Progenitor cell of endocrine pancreas (in vitro differentiated cells): ENCODE data around the gene FREM2. TPM values are rescaled to one million over a fixed set of nuclear protein-coding genes. Genes with fewer than 3 reads are reported as not detected.

Experiments used
- DNase-seq: peaks from one replicate; pipeline ENCODE4 v3.0.0; 2021; ENCODE audit warnings: low spot score; ENCODE audit not compliant: unreplicated experiment
- H3K27ac Mint-ChIP-seq: 2 replicates; pipeline ENCODE4 v1.8.0; 2021; ENCODE audit warnings: mild to moderate bottlenecking, moderate library complexity, mixed read lengths
- H3K27me3 Mint-ChIP-seq: 2 replicates; pipeline ENCODE4 v1.8.0; 2021; ENCODE audit warnings: mixed read lengths
- H3K36me3 Mint-ChIP-seq: 2 replicates; pipeline ENCODE4 v1.8.0; 2022; ENCODE audit warnings: mixed read lengths; ENCODE audit not compliant: insufficient read depth
- H3K4me1 Mint-ChIP-seq: 2 replicates; pipeline ENCODE4 v1.8.0; 2021; ENCODE audit warnings: low read depth, mixed read lengths
- H3K4me3 Mint-ChIP-seq: 2 replicates; pipeline ENCODE4 v1.8.0; 2021; ENCODE audit warnings: low read depth, mild to moderate bottlenecking, moderate library complexity, mixed read lengths
- H3K9me3 Mint-ChIP-seq: 2 replicates; pipeline ENCODE4 v1.8.0; 2021; ENCODE audit warnings: low read depth, mixed read lengths
- total RNA-seq: library from RNA; stranded (reverse); gene quantifications from 2 replicates; pipeline ENCODE4 v1.2.1, GENCODE V29; 2021
- TF ChIP-seq, protein P1 (sequence below): fragments of 200-600 bp; sonication (generic); IDR thresholded peaks from one replicate; pipeline ENCODE4 v1.5.0; 2021; ENCODE audit warnings: antibody characterized with exemption, mild to moderate bottlenecking; ENCODE audit not compliant: unreplicated experiment

FREM2 gene
- total RNA-seq, 1 donor from 2014 or later = 75.3 TPM

DNA sequence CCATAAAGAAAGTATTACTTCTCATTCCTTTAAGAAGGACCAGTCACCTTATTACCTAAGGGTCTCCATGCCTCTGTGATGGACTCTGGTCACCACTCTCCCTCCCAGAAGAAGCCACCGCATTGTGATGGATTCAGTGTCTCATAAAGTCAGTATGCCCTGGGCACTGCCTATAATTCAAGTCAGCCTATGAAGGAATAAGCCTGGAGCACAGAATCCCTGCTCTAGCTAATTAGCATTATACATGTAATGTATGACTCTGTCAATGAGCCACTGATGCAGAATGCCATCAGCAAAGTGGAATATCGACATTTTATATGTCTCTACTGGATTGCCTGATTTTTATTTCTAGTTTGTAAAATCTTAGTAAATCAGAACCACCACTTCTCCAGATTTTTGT is 14.9 kb upstream of the FREM2 start:
- Mint-ChIP-seq H3K4me1 (peaks cover 3% of the 10 kb centered on the region), H3K36me3 (no peaks in the 10 kb centered on the region), H3K4me3 (no peak overlapping the region), H3K27ac (no peak overlapping the region), H3K27me3 (no peaks in the 10 kb centered on the region), H3K9me3 (no peaks in the 10 kb centered on the region)
- DNase-seq = no peak
- TF ChIP-seq, protein P1, sequence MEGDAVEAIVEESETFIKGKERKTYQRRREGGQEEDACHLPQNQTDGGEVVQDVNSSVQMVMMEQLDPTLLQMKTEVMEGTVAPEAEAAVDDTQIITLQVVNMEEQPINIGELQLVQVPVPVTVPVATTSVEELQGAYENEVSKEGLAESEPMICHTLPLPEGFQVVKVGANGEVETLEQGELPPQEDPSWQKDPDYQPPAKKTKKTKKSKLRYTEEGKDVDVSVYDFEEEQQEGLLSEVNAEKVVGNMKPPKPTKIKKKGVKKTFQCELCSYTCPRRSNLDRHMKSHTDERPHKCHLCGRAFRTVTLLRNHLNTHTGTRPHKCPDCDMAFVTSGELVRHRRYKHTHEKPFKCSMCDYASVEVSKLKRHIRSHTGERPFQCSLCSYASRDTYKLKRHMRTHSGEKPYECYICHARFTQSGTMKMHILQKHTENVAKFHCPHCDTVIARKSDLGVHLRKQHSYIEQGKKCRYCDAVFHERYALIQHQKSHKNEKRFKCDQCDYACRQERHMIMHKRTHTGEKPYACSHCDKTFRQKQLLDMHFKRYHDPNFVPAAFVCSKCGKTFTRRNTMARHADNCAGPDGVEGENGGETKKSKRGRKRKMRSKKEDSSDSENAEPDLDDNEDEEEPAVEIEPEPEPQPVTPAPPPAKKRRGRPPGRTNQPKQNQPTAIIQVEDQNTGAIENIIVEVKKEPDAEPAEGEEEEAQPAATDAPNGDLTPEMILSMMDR = no peak

DNA sequence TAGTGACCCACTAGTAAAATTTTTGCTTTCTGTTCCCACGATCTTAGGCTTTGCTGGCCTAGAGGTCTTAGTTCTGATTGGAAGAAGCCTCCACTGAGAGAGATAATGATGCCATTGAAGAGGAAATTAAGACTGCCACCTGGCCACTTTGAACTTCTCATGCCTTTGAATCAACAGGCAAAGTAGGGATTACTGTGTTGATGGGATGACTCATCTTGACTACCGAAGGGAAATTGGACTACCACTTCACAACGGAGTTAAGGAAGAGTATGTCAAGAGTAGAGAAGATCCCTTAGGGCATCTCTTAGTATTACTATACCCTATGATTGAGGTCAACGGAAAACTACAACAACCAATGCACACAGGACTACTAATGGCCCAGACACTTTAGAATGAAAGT is 12.7 kb upstream of the FREM2 start:
- Mint-ChIP-seq H3K36me3 (no peaks in the 10 kb centered on the region), H3K4me1 (no peaks in the 10 kb centered on the region), H3K4me3 (no peak overlapping the region), H3K27ac (no peak overlapping the region), H3K9me3 (no peaks in the 10 kb centered on the region), H3K27me3 (peaks cover 5% of the 10 kb centered on the region)
- DNase-seq = no peak
- TF ChIP-seq, protein P1 = no peak

DNA sequence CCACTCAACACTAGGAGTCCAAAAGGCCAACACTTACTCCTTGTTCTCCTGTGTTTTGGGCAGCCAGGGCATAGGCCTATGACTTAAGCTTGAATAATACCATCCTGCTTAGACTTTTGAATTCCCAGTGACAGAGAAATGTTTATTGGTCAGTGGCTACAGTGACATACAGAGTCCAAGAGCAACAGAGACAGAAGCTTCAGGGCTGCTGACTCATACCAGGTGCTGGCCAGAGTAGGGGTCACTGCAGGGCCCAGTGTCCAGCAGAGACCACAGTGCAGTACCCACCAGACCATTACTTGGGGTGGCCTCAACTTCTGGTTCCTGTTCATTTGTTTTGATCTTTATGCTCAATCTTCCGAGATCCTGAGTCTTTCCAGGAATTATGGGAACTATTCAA is 6.0 kb upstream of the FREM2 start:
- no peak overlapping the region for H3K27ac Mint-ChIP-seq
- no peak for DNase-seq
- no peak overlapping the region for H3K4me3 Mint-ChIP-seq
- TF ChIP-seq, protein P1 = no peak
- no peaks in the 10 kb centered on the region for H3K9me3 Mint-ChIP-seq
- H3K36me3 Mint-ChIP-seq = no peaks in the 10 kb centered on the region
- peaks cover 16% of the 10 kb centered on the region for H3K4me1 Mint-ChIP-seq
- peaks cover 5% of the 10 kb centered on the region for H3K27me3 Mint-ChIP-seq

DNA sequence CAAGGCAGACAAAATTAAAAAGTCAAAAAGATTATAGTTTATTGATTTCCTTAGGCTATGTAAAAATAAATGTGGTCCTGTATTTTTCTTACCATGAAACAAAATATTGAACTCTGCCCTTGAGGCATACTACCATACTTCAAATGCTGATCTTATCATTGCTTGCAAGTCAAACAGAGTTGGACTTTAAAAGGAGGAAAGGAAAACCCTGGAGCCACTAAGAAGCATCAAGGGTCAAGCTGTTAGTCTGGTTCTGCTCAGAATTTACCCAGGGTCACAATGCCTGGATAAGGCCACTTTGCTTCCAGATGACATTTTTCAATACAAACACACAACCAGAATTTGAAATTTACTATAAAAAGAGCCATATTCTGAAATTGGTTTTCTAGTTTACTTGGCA is 2.2 kb upstream of the FREM2 start:
- Mint-ChIP-seq H3K9me3 (no peaks in the 10 kb centered on the region), H3K4me3 (no peak overlapping the region), H3K27ac (no peak overlapping the region)

DNA sequence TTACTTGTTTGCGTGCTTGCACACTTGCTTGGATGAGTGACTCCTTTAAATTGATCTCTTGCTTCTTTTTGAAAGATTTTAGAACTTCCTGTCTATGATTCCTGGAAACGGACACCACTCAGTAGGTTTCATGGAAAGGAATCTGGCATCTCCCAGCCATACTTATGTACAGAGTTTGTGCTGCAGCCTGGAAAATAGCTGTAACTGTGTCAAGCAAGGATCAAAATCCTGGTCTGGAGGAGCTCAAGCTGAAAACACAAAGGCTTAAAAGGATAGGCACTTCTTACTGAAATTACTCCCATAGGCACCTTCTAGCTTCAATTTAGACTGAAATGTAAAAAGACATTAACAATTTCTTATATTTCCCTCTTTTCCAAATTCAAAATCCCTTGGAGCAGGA is 1.4 kb upstream of the FREM2 start:
- DNase-seq = no peak
- peaks cover 17% of the 10 kb centered on the region for H3K4me1 Mint-ChIP-seq
- peak overlapping the region; percentile 94 for H3K27ac Mint-ChIP-seq
- TF ChIP-seq, protein P1 = no peak
- no peaks in the 10 kb centered on the region for H3K9me3 Mint-ChIP-seq
- H3K27me3 Mint-ChIP-seq = no peaks in the 10 kb centered on the region
- H3K36me3 Mint-ChIP-seq = peaks cover 17% of the 10 kb centered on the region
- H3K4me3 Mint-ChIP-seq = peak overlapping the region; percentile 89

More for the DNA sequence above, 2.2 kb upstream of the FREM2 start:
- peaks cover 17% of the 10 kb centered on the region for H3K4me1 Mint-ChIP-seq
- H3K36me3 Mint-ChIP-seq = peaks cover 10% of the 10 kb centered on the region
- TF ChIP-seq, protein P1 = no peak
- H3K27me3 Mint-ChIP-seq = no peaks in the 10 kb centered on the region
- DNase-seq = no peak
